ENCODE measurements around the gene SLC6A13.

Gene SLC6A13

DNA sequence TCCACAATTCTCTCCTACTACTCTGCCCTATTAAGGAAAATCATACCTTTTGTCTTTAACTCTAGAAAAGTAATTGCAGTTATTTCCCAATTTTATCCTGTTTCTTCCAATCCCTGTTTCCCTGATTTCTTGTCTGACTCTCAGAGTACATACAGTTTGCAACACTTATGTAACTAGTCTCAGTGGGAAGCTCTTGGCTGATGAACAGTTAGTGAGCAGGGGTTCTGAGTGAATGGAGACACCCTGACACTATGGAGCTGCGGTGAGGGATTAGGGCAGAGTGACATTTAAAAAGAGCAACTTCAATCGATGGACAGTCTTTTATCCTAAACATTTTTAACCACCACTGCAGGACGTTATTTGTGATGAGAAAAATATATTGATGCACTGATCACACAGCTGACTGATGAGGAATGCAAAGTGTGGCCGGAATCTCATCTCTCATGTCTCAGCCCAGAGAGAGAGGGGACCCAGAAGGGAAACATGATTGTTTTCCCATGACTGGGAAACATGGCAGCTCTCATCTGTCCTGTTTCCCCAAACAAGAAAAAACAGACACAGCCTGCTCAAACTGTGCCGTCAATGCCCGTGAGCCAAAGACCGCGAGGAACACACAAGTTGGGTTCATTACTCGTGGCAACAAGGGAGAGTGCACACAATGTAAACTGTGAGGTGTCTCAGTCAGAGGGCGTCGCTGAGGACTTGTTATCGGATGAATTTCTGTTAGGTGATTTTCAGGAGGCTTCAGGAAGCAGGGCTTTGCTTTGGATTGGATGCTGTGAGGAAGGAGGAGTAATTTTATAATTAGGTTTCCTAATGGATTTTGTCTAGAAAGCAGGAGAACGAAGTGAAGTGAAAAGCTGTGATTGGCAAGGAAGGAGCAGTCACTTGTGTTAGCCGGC, 5.2 kb upstream of the SLC6A13 start:
- Histone ChIP-seq H3K36me3 (ENCODE audit: insufficient read depth, low read length) (no peaks in the 10 kb centered on the region), H2AFZ (ENCODE audit: low read length, unreplicated experiment) (no peak overlapping the region), H3K79me2 (ENCODE audit: control insufficient read depth, insufficient read depth, low read length, unreplicated experiment) (no peaks in the 10 kb centered on the region), H3K4me1 (ENCODE audit: control insufficient read depth, insufficient read depth, low read length, unreplicated experiment) (no peaks in the 10 kb centered on the region), H3K27me3 (ENCODE audit: insufficient read depth, low read length) (peaks cover 67% of the 10 kb centered on the region), H3K4me3 (ENCODE audit: low read depth, low read length) (no peak overlapping the region), H3K27ac (ENCODE audit: low read depth, low read length) (no peak overlapping the region)

- no peak overlapping the region for H3K4me3 ChIP-seq (ENCODE audit: low read depth, low read length)
- H3K27ac ChIP-seq (ENCODE audit: low read depth, low read length) = no peak overlapping the region
- H3K27me3 ChIP-seq (ENCODE audit: insufficient read depth, low read length) = peaks cover 82% of the 10 kb centered on the region
- no peak overlapping the region for H2AFZ ChIP-seq (ENCODE audit: low read length, unreplicated experiment)
- H3K79me2 ChIP-seq (ENCODE audit: control insufficient read depth, insufficient read depth, low read length, unreplicated experiment) = no peaks in the 10 kb centered on the region
- no peaks in the 10 kb centered on the region for H3K36me3 ChIP-seq (ENCODE audit: insufficient read depth, low read length)
- H3K4me1 ChIP-seq (ENCODE audit: control insufficient read depth, insufficient read depth, low read length, unreplicated experiment) = no peaks in the 10 kb centered on the region
Measured at GRCh38 chr12:265096-265495, 2.5 kb upstream of the SLC6A13 start.

DNA sequence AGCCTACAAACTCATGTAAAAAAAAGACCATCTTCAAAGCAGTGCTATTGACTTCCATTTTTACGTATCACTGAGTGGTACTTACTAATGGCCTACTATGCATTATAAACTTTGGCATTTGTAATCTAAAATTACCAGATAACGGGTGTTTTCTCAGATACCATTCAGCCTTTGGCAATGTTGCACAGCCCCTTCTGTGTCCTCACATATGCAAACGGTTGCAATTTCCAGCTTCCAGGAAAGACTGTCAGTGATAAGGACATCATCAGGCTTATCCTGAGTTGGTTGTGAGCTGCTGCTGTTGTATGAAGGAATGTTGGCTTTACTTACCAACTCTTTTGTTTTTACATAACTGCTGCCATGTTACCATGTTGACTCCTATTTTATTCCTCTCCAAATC, 1.6 kb upstream of the SLC6A13 start:
- H3K4me3 ChIP-seq (ENCODE audit: low read depth, low read length) = no peak overlapping the region
- no peaks in the 10 kb centered on the region for H3K79me2 ChIP-seq (ENCODE audit: control insufficient read depth, insufficient read depth, low read length, unreplicated experiment)
- peaks cover 83% of the 10 kb centered on the region for H3K27me3 ChIP-seq (ENCODE audit: insufficient read depth, low read length)
- no peak overlapping the region for H3K27ac ChIP-seq (ENCODE audit: low read depth, low read length)
- no peak overlapping the region for H2AFZ ChIP-seq (ENCODE audit: low read length, unreplicated experiment)
- H3K36me3 ChIP-seq (ENCODE audit: insufficient read depth, low read length) = no peaks in the 10 kb centered on the region
- no peaks in the 10 kb centered on the region for H3K4me1 ChIP-seq (ENCODE audit: control insufficient read depth, insufficient read depth, low read length, unreplicated experiment)

DNA sequence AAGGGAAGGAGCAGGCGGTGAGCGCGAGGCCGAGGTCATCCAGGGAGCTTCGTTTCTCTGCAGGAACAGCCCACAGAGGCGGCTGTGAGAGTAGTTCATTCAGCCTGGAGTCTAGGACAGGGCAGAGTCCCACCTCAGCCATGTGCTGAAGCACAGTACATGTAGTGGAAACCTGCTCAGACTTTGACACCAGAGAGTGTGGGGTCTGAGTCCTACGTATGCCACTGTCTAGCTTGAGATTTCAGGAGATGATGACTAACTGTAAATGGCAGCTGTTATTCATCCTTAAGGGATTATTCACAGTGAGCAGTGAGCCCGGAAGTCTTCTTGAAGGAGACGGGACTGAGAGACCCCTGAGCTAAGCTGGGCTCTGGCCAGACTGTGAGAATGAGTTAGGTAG, 938 bp upstream of the SLC6A13 start:
- no peak overlapping the region for H3K27ac ChIP-seq (ENCODE audit: low read depth, low read length)
- H3K27me3 ChIP-seq (ENCODE audit: insufficient read depth, low read length) = peaks cover 81% of the 10 kb centered on the region

GRCh38 chr12:262113-262512, 523 bp downstream of the SLC6A13 start:
- no peaks in the 10 kb centered on the region for H3K36me3 ChIP-seq (ENCODE audit: insufficient read depth, low read length)
- H3K79me2 ChIP-seq (ENCODE audit: control insufficient read depth, insufficient read depth, low read length, unreplicated experiment) = no peaks in the 10 kb centered on the region
- H3K4me3 ChIP-seq (ENCODE audit: low read depth, low read length) = no peak overlapping the region
- no peaks in the 10 kb centered on the region for H3K4me1 ChIP-seq (ENCODE audit: control insufficient read depth, insufficient read depth, low read length, unreplicated experiment)
- no peak overlapping the region for H3K27ac ChIP-seq (ENCODE audit: low read depth, low read length)
- H2AFZ ChIP-seq (ENCODE audit: low read length, unreplicated experiment) = no peak overlapping the region
- peaks cover 81% of the 10 kb centered on the region for H3K27me3 ChIP-seq (ENCODE audit: insufficient read depth, low read length)

More for the DNA sequence above, 938 bp upstream of the SLC6A13 start:
- Histone ChIP-seq H3K4me1 (ENCODE audit: control insufficient read depth, insufficient read depth, low read length, unreplicated experiment) (no peaks in the 10 kb centered on the region), H3K4me3 (ENCODE audit: low read depth, low read length) (no peak overlapping the region), H3K36me3 (ENCODE audit: insufficient read depth, low read length) (no peaks in the 10 kb centered on the region), H2AFZ (ENCODE audit: low read length, unreplicated experiment) (no peak overlapping the region), H3K79me2 (ENCODE audit: control insufficient read depth, insufficient read depth, low read length, unreplicated experiment) (no peaks in the 10 kb centered on the region)

- H3K4me3 ChIP-seq (ENCODE audit: low read depth, low read length) = no peak overlapping the region
- peaks cover 89% of the 10 kb centered on the region for H3K27me3 ChIP-seq (ENCODE audit: insufficient read depth, low read length)
- H2AFZ ChIP-seq (ENCODE audit: low read length, unreplicated experiment) = no peak overlapping the region
- no peaks in the 10 kb centered on the region for H3K4me1 ChIP-seq (ENCODE audit: control insufficient read depth, insufficient read depth, low read length, unreplicated experiment)
- H3K79me2 ChIP-seq (ENCODE audit: control insufficient read depth, insufficient read depth, low read length, unreplicated experiment) = no peaks in the 10 kb centered on the region
- H3K36me3 ChIP-seq (ENCODE audit: insufficient read depth, low read length) = no peaks in the 10 kb centered on the region
- H3K27ac ChIP-seq (ENCODE audit: low read depth, low read length) = no peak overlapping the region
Measured at GRCh38 chr12:257521-258321, 4.9 kb downstream of the SLC6A13 start.

GRCh38 chr12:256958-257357, 5.7 kb downstream of the SLC6A13 start:
- H3K4me1 ChIP-seq (ENCODE audit: control insufficient read depth, insufficient read depth, low read length, unreplicated experiment) = no peaks in the 10 kb centered on the region
- no peaks in the 10 kb centered on the region for H3K79me2 ChIP-seq (ENCODE audit: control insufficient read depth, insufficient read depth, low read length, unreplicated experiment)
- no peak overlapping the region for H3K27ac ChIP-seq (ENCODE audit: low read depth, low read length)
- no peak overlapping the region for H2AFZ ChIP-seq (ENCODE audit: low read length, unreplicated experiment)
- no peaks in the 10 kb centered on the region for H3K36me3 ChIP-seq (ENCODE audit: insufficient read depth, low read length)
- H3K27me3 ChIP-seq (ENCODE audit: insufficient read depth, low read length) = peaks cover 81% of the 10 kb centered on the region
- no peak overlapping the region for H3K4me3 ChIP-seq (ENCODE audit: low read depth, low read length)

DNA sequence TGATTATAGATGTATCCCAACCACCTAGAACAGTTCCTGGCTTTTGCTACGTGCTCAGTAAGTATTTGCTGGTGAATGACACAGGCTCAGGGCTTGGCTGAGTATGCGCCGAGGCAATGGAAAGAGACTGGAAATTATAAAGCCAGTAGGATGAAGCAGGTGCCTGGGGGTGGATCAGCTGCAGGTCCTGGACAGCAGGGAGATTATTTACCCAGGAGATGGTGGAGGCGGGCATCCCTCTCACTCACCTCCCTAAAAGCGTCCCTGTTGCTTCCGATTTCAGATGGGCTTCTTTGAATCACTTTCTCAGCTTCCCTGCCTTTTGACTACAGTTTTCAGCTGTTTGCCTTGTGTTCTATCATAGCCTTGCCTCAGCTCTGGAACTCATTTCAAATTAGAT, 6.4 kb downstream of the SLC6A13 start:
- H3K27me3 ChIP-seq (ENCODE audit: insufficient read depth, low read length) = peaks cover 76% of the 10 kb centered on the region
- no peaks in the 10 kb centered on the region for H3K36me3 ChIP-seq (ENCODE audit: insufficient read depth, low read length)
- H3K4me3 ChIP-seq (ENCODE audit: low read depth, low read length) = no peak overlapping the region

GRCh38 chr12:254912-255311, 7.7 kb downstream of the SLC6A13 start:
- Histone ChIP-seq H2AFZ (ENCODE audit: low read length, unreplicated experiment) (no peak overlapping the region), H3K27ac (ENCODE audit: low read depth, low read length) (no peak overlapping the region), H3K4me3 (ENCODE audit: low read depth, low read length) (no peak overlapping the region), H3K79me2 (ENCODE audit: control insufficient read depth, insufficient read depth, low read length, unreplicated experiment) (no peaks in the 10 kb centered on the region), H3K4me1 (ENCODE audit: control insufficient read depth, insufficient read depth, low read length, unreplicated experiment) (no peaks in the 10 kb centered on the region), H3K36me3 (ENCODE audit: insufficient read depth, low read length) (no peaks in the 10 kb centered on the region), H3K27me3 (ENCODE audit: insufficient read depth, low read length) (peaks cover 67% of the 10 kb centered on the region)

More for the DNA sequence above, 6.4 kb downstream of the SLC6A13 start:
- Histone ChIP-seq H3K27ac (ENCODE audit: low read depth, low read length) (no peak overlapping the region), H3K4me1 (ENCODE audit: control insufficient read depth, insufficient read depth, low read length, unreplicated experiment) (no peaks in the 10 kb centered on the region), H2AFZ (ENCODE audit: low read length, unreplicated experiment) (no peak overlapping the region), H3K79me2 (ENCODE audit: control insufficient read depth, insufficient read depth, low read length, unreplicated experiment) (no peaks in the 10 kb centered on the region)

GRCh38 chr12:254039-254438, 8.6 kb downstream of the SLC6A13 start:
- peaks cover 64% of the 10 kb centered on the region for H3K27me3 ChIP-seq (ENCODE audit: insufficient read depth, low read length)

More at GRCh38 chr12:254039-254438, 8.6 kb downstream of the SLC6A13 start:
- Histone ChIP-seq H3K79me2 (ENCODE audit: control insufficient read depth, insufficient read depth, low read length, unreplicated experiment) (no peaks in the 10 kb centered on the region), H3K36me3 (ENCODE audit: insufficient read depth, low read length) (no peaks in the 10 kb centered on the region), H3K4me1 (ENCODE audit: control insufficient read depth, insufficient read depth, low read length, unreplicated experiment) (no peaks in the 10 kb centered on the region), H3K27ac (ENCODE audit: low read depth, low read length) (no peak overlapping the region), H3K4me3 (ENCODE audit: low read depth, low read length) (no peak overlapping the region), H2AFZ (ENCODE audit: low read length, unreplicated experiment) (no peak overlapping the region)
